ENCODE results near the gene BSX.

DNA sequence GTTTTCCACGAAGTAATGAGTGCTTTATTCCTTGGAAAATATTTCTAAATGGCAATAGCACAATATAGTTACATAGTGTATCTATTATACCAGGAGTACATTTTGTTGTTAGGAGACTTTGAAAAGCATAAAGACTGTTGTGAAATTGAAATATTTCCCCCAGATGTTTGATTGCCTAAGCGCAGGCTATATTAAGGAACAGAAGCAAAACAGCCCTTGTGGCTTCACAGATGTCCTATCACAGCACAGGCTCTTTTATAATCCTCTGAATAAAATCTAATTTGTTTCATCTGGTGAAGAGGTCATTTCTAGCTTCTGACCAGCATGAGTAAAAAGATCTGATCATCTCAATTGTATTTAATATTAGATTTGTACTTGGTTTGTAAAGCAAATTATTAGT, 48.2 kb downstream of the BSX start:
- TF ChIP-seq, protein P1, sequence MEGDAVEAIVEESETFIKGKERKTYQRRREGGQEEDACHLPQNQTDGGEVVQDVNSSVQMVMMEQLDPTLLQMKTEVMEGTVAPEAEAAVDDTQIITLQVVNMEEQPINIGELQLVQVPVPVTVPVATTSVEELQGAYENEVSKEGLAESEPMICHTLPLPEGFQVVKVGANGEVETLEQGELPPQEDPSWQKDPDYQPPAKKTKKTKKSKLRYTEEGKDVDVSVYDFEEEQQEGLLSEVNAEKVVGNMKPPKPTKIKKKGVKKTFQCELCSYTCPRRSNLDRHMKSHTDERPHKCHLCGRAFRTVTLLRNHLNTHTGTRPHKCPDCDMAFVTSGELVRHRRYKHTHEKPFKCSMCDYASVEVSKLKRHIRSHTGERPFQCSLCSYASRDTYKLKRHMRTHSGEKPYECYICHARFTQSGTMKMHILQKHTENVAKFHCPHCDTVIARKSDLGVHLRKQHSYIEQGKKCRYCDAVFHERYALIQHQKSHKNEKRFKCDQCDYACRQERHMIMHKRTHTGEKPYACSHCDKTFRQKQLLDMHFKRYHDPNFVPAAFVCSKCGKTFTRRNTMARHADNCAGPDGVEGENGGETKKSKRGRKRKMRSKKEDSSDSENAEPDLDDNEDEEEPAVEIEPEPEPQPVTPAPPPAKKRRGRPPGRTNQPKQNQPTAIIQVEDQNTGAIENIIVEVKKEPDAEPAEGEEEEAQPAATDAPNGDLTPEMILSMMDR (IDR thresholded peaks at IDR 0.05; ENCODE audit: borderline replicate concordance, extremely low read depth, low read length, poor library complexity, severe bottlenecking): no peak
- no peak for TF ChIP-seq EZH2 (IDR thresholded peaks at IDR 0.05; ENCODE audit: borderline replicate concordance, low read depth, low read length, severe bottlenecking)

All from DND-41 (cell line).